IMR-90 (cell line): ENCODE measurements around the gene FAM89A.

Experiments
- BHLHE40 ChIP-seq: fragments of 150-350 bp; IDR thresholded peaks from 2 replicates; pipeline ENCODE4 v1.6.1; 2016; ENCODE audit warnings: mild to moderate bottlenecking, low read depth, low read length
- CEBPB ChIP-seq: IDR thresholded peaks from 2 replicates; pipeline ENCODE4 v1.6.1; 2012; ENCODE audit warnings: low read depth, low read length, improper control_type of control experiment
- FOS ChIP-seq: fragments of 150-350 bp; IDR thresholded peaks from 2 replicates; pipeline ENCODE4 v1.6.1; 2016; ENCODE audit warnings: low read depth, low read length
- MAFK ChIP-seq: IDR thresholded peaks from 2 replicates; pipeline ENCODE4 v1.6.1; 2012; ENCODE audit warnings: low read depth, low read length, improper control_type of control experiment
- MXI1 ChIP-seq: IDR thresholded peaks from 2 replicates; pipeline ENCODE4 v1.6.1; 2012; ENCODE audit warnings: low read depth, mild to moderate bottlenecking, low read length, moderate library complexity, borderline replicate concordance
- POLR2A ChIP-seq: IDR thresholded peaks from 2 replicates; pipeline ENCODE4 v1.6.1; 2012; ENCODE audit warnings: mild to moderate bottlenecking, low read depth, low read length
- RCOR1 ChIP-seq: IDR thresholded peaks from 2 replicates; pipeline ENCODE4 v1.6.1; 2012; ENCODE audit warnings: mild to moderate bottlenecking, low read length, improper control_type of control experiment; ENCODE audit not compliant: insufficient replicate concordance
- RFX5 ChIP-seq: IDR thresholded peaks from 2 replicates; pipeline ENCODE4 v1.8.0; 2012; ENCODE audit warnings: low read depth, mild to moderate bottlenecking, low read length, moderate library complexity
- SMC3 ChIP-seq: fragments of 150-350 bp; IDR thresholded peaks from 2 replicates; pipeline ENCODE4 v1.6.1; 2016; ENCODE audit warnings: low read depth, mild to moderate bottlenecking, antibody characterized with exemption, low read length, moderate library complexity
- USF2 ChIP-seq: fragments of 150-350 bp; IDR thresholded peaks from 2 replicates; pipeline ENCODE4 v1.6.1; 2017; ENCODE audit warnings: mild to moderate bottlenecking, antibody characterized with exemption, low read length, low read depth
- TF ChIP-seq, protein P1 (sequence below): conservative IDR thresholded peaks from 2 replicates; pipeline ENCODE4 v1.5.1; 2012; ENCODE audit warnings: mild to moderate bottlenecking, low read depth, low read length, improper control_type of control experiment
- TF ChIP-seq, protein P2 (sequence below): fragments of 150-350 bp; IDR thresholded peaks from 2 replicates; pipeline ENCODE4 v1.6.1; 2016; ENCODE audit warnings: low read depth, mild to moderate bottlenecking, low read length, moderate library complexity, borderline replicate concordance

DNA sequence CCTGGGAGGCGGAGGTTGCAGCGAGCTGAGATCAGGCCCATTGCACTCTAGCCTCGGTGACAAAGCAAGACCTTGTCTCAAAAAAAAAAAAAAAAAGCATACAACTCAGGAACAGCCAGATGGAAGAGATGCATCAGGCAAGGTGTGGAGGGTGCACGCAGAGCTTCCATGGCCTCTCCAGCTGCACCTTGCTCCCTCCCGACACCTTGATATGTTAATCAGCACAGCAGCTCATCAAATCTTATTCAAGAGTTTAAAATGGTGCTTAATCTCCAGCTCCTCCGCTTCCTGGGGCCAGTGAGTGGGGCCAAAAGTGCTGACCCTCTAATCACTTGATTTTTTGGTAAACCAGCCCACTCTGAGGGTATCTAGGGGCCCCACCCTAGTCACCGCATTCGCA is 29.3 kb upstream of the FAM89A start:
- TF ChIP-seq POLR2A, result no peak
- TF ChIP-seq, protein P1, sequence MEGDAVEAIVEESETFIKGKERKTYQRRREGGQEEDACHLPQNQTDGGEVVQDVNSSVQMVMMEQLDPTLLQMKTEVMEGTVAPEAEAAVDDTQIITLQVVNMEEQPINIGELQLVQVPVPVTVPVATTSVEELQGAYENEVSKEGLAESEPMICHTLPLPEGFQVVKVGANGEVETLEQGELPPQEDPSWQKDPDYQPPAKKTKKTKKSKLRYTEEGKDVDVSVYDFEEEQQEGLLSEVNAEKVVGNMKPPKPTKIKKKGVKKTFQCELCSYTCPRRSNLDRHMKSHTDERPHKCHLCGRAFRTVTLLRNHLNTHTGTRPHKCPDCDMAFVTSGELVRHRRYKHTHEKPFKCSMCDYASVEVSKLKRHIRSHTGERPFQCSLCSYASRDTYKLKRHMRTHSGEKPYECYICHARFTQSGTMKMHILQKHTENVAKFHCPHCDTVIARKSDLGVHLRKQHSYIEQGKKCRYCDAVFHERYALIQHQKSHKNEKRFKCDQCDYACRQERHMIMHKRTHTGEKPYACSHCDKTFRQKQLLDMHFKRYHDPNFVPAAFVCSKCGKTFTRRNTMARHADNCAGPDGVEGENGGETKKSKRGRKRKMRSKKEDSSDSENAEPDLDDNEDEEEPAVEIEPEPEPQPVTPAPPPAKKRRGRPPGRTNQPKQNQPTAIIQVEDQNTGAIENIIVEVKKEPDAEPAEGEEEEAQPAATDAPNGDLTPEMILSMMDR, result no peak
- no peak for TF ChIP-seq SMC3
- TF ChIP-seq MAFK, result no peak
- TF ChIP-seq, protein P2, sequence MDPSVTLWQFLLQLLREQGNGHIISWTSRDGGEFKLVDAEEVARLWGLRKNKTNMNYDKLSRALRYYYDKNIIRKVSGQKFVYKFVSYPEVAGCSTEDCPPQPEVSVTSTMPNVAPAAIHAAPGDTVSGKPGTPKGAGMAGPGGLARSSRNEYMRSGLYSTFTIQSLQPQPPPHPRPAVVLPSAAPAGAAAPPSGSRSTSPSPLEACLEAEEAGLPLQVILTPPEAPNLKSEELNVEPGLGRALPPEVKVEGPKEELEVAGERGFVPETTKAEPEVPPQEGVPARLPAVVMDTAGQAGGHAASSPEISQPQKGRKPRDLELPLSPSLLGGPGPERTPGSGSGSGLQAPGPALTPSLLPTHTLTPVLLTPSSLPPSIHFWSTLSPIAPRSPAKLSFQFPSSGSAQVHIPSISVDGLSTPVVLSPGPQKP, result no peak
- no peak for TF ChIP-seq CEBPB
- no peak for TF ChIP-seq RFX5
- no peak for TF ChIP-seq USF2
- no peak for TF ChIP-seq BHLHE40
- TF ChIP-seq FOS, result no peak
- no peak for TF ChIP-seq MXI1
- TF ChIP-seq RCOR1, result no peak
